HepG2 (cell line): ENCODE results near the gene DPYD.

ENCODE experiments used
- CTCF ChIP-seq: sonication (generic); formaldehyde crosslinking; IDR thresholded peaks from 2 replicates; pipeline ENCODE4 v1.5.0; 2020; ENCODE audit warnings: mild to moderate bottlenecking, missing genetic modification reagents, moderate library complexity
- DBP ChIP-seq: sonication (generic); formaldehyde crosslinking; IDR thresholded peaks from 2 replicates; pipeline ENCODE4 v1.4.0; 2020; ENCODE audit warnings: missing genetic modification reagents; ENCODE audit errors: not compliant biosample characterization
- JUND ChIP-seq: sonication (generic); formaldehyde crosslinking; IDR thresholded peaks from 2 replicates; pipeline ENCODE4 v1.8.0; 2022; ENCODE audit warnings: mild to moderate bottlenecking, missing genetic modification reagents
- KLF16 ChIP-seq, 2 experiments: sonication (generic) in 1 of 2; formaldehyde crosslinking in 1 of 2; IDR thresholded peaks; 2 replicates each; pipeline versions ENCODE4 v1.6.1 to v1.8.0; 2016 to 2023; ENCODE audit warnings: missing genetic modification reagents in 2 of 2, missing compliant biosample characterization in 1 of 2
- MAFK ChIP-seq, 2 experiments: IDR thresholded peaks in 1 of 2; conservative IDR thresholded peaks in 1 of 2; 2 replicates each; pipeline ENCODE4 v1.6.1; 2011; ENCODE audit warnings: improper control_type of control experiment in 2 of 2, low read length in 2 of 2
- MYC ChIP-seq: sonication (generic); formaldehyde crosslinking; IDR thresholded peaks from 2 replicates; pipeline ENCODE4 v1.9.0; 2021; ENCODE audit warnings: missing genetic modification reagents, borderline replicate concordance
- NR3C1 ChIP-seq: sonication (generic); formaldehyde crosslinking; IDR thresholded peaks from 2 replicates; pipeline ENCODE4 v1.4.0; 2020; ENCODE audit warnings: missing genetic modification reagents
- RBAK ChIP-seq: sonication (generic); formaldehyde crosslinking; IDR thresholded peaks from 2 replicates; pipeline ENCODE4 v1.5.1; 2020; ENCODE audit warnings: mild to moderate bottlenecking, missing genetic modification reagents
- REST ChIP-seq, 2 experiments: IDR thresholded peaks; 2 replicates each; pipeline ENCODE4 v1.6.1; 2011 to 2012; ENCODE audit warnings: low read length in 2 of 2, borderline replicate concordance in 1 of 2, low read depth in 1 of 2, mild to moderate bottlenecking in 1 of 2, moderate library complexity in 1 of 2
- SMAD3 ChIP-seq: sonication (generic); formaldehyde crosslinking; IDR thresholded peaks from 2 replicates; pipeline ENCODE4 v1.4.0; 2020; ENCODE audit warnings: missing genetic modification reagents
- TFE3 ChIP-seq: IDR thresholded peaks from 2 replicates; pipeline ENCODE4 v1.6.1; 2016
- ZNF138 ChIP-seq: sonication (generic); formaldehyde crosslinking; IDR thresholded peaks from 2 replicates; pipeline ENCODE4 v1.5.0; 2020; ENCODE audit warnings: mild to moderate bottlenecking, low read depth, missing genetic modification reagents
- ZNF224 ChIP-seq: sonication (generic); formaldehyde crosslinking; IDR thresholded peaks from 2 replicates; pipeline ENCODE4 v1.5.0; 2020; ENCODE audit warnings: mild to moderate bottlenecking, missing genetic modification reagents
- ZNF597 ChIP-seq: sonication (generic); formaldehyde crosslinking; IDR thresholded peaks from 2 replicates; pipeline ENCODE4 v1.5.0; 2020; ENCODE audit warnings: missing genetic modification reagents

GRCh38 chr1:97677702-97678101, 243.1 kb downstream of the DPYD start:
- TF ChIP-seq DBP (no peak), KLF16 (CRISPR knock-in tag; IDR thresholded peaks at IDR 0.05) (no peak), MAFK (conservative IDR thresholded peaks at IDR 0.05 in 1 of 2, IDR thresholded peaks at IDR 0.05 in 1 of 2; ENCODE audit: low read length in 2 of 2) (no peak), ZNF224 (no peak), SMAD3 (CRISPR knock-in tag) (no peak), JUND (CRISPR knock-in tag) (no peak), RBAK (no peak), CTCF (CRISPR knock-in tag) (no peak), REST (IDR thresholded peaks at IDR 0.05; ENCODE audit: borderline replicate concordance in 1 of 2, low read depth in 1 of 2, low read length in 2 of 2) (no peak), NR3C1 (CRISPR knock-in tag) (no peak), MYC (CRISPR knock-in tag) (no peak), ZNF138 (no peak), TFE3 (no peak), ZNF597 (no peak)
